ENCODE results near the gene MARCHF4.
"Not testable (repeated sequence)": the region's sequence is repeated elsewhere in the genome, so short reads cannot be mapped to it uniquely, and the experiment has no call there.

The MARCHF4 gene

GRCh38 chr2:216388046-216388884, 16.0 kb upstream of the MARCHF4 start (continued):
- TF ChIP-seq PATZ1 (tag by site-specific recombination; IDR thresholded peaks at IDR 0.05) (no peak), HOXC10 (CRISPR knock-in tag; IDR thresholded peaks at IDR 0.05) (no peak)

DNA sequence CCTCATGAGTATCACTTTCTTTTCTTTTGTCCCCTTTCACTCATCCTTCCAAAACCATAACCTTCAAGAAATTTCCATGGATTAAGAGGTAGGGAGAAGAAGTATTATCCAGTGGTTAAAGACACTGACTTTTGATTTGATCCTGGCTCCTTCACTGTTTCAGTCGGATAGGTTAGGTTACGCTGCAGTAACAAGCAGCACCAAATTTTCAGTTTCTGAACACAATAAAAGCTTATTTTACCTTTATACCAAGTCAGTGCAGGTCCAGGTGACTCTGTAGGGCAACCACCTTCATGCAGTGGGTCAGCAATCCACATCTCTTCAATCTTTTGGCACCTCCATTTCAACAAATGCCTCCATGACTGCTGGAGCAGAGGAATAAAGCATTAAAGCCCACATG, 15.0 kb upstream of the MARCHF4 start:
- no peak for TF ChIP-seq WT1 (tag by site-specific recombination; IDR thresholded peaks at IDR 0.05)
- no peak for TF ChIP-seq ZNF292 (tag by site-specific recombination; IDR thresholded peaks at IDR 0.05; ENCODE audit: borderline replicate concordance, low read depth)
- no peak for TF ChIP-seq ZNF354C (tag by site-specific recombination; IDR thresholded peaks at IDR 0.05; ENCODE audit: borderline replicate concordance, low read depth)
- TF ChIP-seq ZBTB8A (tag by site-specific recombination; IDR thresholded peaks at IDR 0.05), result no peak
- no peak for TF ChIP-seq ZNF701 (tag by site-specific recombination; IDR thresholded peaks at IDR 0.05)
- TF ChIP-seq ZNF548 (tag by site-specific recombination; IDR thresholded peaks at IDR 0.05), result no peak
- no peak for TF ChIP-seq TCF7L2 (IDR thresholded peaks at IDR 0.05; ENCODE audit: borderline replicate concordance, low read depth, low read length)
- TF ChIP-seq ZNF155 (tag by site-specific recombination; IDR thresholded peaks at IDR 0.05), result no peak
- no peak for TF ChIP-seq ZNF211 (tag by site-specific recombination; IDR thresholded peaks at IDR 0.05; ENCODE audit: low read depth)
- TF ChIP-seq ZNF398 (tag by site-specific recombination; IDR thresholded peaks at IDR 0.05), result no peak
- TF ChIP-seq ZNF19 (tag by site-specific recombination; IDR thresholded peaks at IDR 0.05; ENCODE audit: low read depth), result no peak
- TF ChIP-seq ZNF514 (tag by site-specific recombination; IDR thresholded peaks at IDR 0.05), result no peak
- no peak for TF ChIP-seq IKZF3 (tag by site-specific recombination; IDR thresholded peaks at IDR 0.05)
- no peak for TF ChIP-seq ZNF660 (tag by site-specific recombination; IDR thresholded peaks at IDR 0.05)
- TF ChIP-seq, protein P1, sequence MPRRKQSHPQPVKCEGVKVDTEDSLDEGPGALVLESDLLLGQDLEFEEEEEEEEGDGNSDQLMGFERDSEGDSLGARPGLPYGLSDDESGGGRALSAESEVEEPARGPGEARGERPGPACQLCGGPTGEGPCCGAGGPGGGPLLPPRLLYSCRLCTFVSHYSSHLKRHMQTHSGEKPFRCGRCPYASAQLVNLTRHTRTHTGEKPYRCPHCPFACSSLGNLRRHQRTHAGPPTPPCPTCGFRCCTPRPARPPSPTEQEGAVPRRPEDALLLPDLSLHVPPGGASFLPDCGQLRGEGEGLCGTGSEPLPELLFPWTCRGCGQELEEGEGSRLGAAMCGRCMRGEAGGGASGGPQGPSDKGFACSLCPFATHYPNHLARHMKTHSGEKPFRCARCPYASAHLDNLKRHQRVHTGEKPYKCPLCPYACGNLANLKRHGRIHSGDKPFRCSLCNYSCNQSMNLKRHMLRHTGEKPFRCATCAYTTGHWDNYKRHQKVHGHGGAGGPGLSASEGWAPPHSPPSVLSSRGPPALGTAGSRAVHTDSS (tag by site-specific recombination; IDR thresholded peaks at IDR 0.05), result no peak
- ChIA-PET CTCF (interaction anchor here (1.0 kb wide), 1 partner anchor 18 kb away, joined by 4 read pairs; no protein-coding TSS in a partner anchor), POLR2A (no interaction called here)
- H3K4me3 ChIP-seq (ENCODE audit: low read depth, low read length), result no peak overlapping the region
- no peaks in the 10 kb centered on the region for H3K4me1 ChIP-seq (ENCODE audit: control insufficient read depth, insufficient read depth, low read length)
- H3K9me3 ChIP-seq (ENCODE audit: control insufficient read depth, insufficient read depth, low read depth, low read length), result no peaks in the 10 kb centered on the region
- no peaks in the 10 kb centered on the region for H3K36me3 ChIP-seq (ENCODE audit: control insufficient read depth in 2 of 2, insufficient read depth in 1 of 2, low read length in 2 of 2)
- H3K27ac ChIP-seq (ENCODE audit: extremely low read depth, low read depth, low read length), result no peak overlapping the region

- ChIA-PET POLR2A (no interaction called here), CTCF (no interaction called here)
- H3K27ac ChIP-seq (ENCODE audit: extremely low read depth, low read depth, low read length), result no peak overlapping the region
- no peak overlapping the region for H3K4me3 ChIP-seq (ENCODE audit: low read depth, low read length)
- H3K36me3 ChIP-seq (ENCODE audit: control insufficient read depth in 2 of 2, insufficient read depth in 1 of 2, low read length in 2 of 2), result no peaks in the 10 kb centered on the region
- H3K9me3 ChIP-seq (ENCODE audit: control insufficient read depth, insufficient read depth, low read depth, low read length), result no peaks in the 10 kb centered on the region
- no peak for TF ChIP-seq ZSCAN23 (tag by site-specific recombination; IDR thresholded peaks at IDR 0.05)
- no peak for TF ChIP-seq ZNF560 (tag by site-specific recombination; IDR thresholded peaks at IDR 0.05; ENCODE audit: borderline replicate concordance)
- H3K4me1 ChIP-seq (ENCODE audit: control insufficient read depth, insufficient read depth, low read length), result no peaks in the 10 kb centered on the region
Observed at GRCh38 chr2:216385478-216385877, 13.2 kb upstream of the MARCHF4 start.

DNA sequence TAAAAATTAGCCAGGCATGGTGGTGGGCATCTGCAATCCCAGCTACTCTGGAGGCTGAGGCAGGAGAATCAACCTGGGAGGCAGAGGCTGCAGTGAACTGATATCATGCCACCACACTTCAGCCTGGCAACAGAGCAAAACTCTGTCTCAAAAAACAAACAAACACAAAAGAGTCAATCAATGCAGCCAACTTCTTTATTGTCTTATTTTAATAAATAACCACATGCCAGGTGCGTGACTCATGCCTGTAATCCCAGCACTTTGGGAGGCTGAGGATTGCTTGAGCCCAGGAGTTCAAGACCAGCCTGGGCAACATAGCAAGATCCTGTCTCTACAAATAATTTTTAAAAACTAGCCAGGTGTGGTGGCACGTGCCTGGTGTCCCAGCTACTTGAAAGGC, 12.1 kb upstream of the MARCHF4 start:
- CTCF ChIA-PET; H3K36me3 ChIP-seq (ENCODE audit: control insufficient read depth in 2 of 2, insufficient read depth in 1 of 2, low read length in 2 of 2); H3K4me1 ChIP-seq (ENCODE audit: control insufficient read depth, insufficient read depth, low read length); H3K4me3 ChIP-seq (ENCODE audit: low read depth, low read length); POLR2A ChIA-PET; H3K9me3 ChIP-seq (ENCODE audit: control insufficient read depth, insufficient read depth, low read depth, low read length); H3K27ac ChIP-seq (ENCODE audit: extremely low read depth, low read depth, low read length): not testable (repeated sequence)
